GM19438 (cell line): ENCODE results near the gene ZBTB8OS.
A peak's percentile ranks its signal among the peaks of the same experiment; 100 is the strongest.
"Not testable (repeated sequence)": the region's sequence is repeated elsewhere in the genome, so short reads cannot be mapped to it uniquely, and the experiment has no call there.

ENCODE experiments used
- ATAC-seq: cut with Tn5 transposase; IDR thresholded peaks from one replicate; pipeline ENCODE4 v1.9.1; 2021; ENCODE audit warnings: low read depth; ENCODE audit not compliant: unreplicated experiment

The ZBTB8OS gene

GRCh38 chr1:32651461-32652073, 1.2 kb upstream of the ZBTB8OS start:
- ATAC-seq: peak; percentile 28

GRCh38 chr1:32650752-32651460, 556 bp upstream of the ZBTB8OS start, which contains the start of gene RBBP4:
Gene RBBP4, plus strand, starts transcription at chr1:32651208. Its CDS starts 99 bp downstream, at chr1:32651307.
- peak; percentile 71 for ATAC-seq

- no peak for ATAC-seq
Measured at GRCh38 chr1:32647308-32648134, 2.8 kb downstream of the ZBTB8OS start.

GRCh38 chr1:32644426-32644825, 5.9 kb downstream of the ZBTB8OS start:
- ATAC-seq: no peak

GRCh38 chr1:32642292-32642827, 8.0 kb downstream of the ZBTB8OS start:
- ATAC-seq: not testable (repeated sequence)

- ATAC-seq: no peak
Measured at GRCh38 chr1:32639489-32640075, 10.8 kb downstream of the ZBTB8OS start.

- no peak for ATAC-seq
Measured at GRCh38 chr1:32636914-32637645, 13.3 kb downstream of the ZBTB8OS start.

- no peak for ATAC-seq
Measured at GRCh38 chr1:32635508-32636277, 14.7 kb downstream of the ZBTB8OS start.

GRCh38 chr1:32632829-32633228, 17.5 kb downstream of the ZBTB8OS start:
- ATAC-seq: no peak

- not testable (repeated sequence) for ATAC-seq
Measured at GRCh38 chr1:32630173-32630572, 20.2 kb downstream of the ZBTB8OS start.

- peak; percentile 73 for ATAC-seq
Measured at GRCh38 chr1:32627596-32628162, 22.7 kb downstream of the ZBTB8OS start.

- ATAC-seq: no peak
Measured at GRCh38 chr1:32626176-32626575, 24.2 kb downstream of the ZBTB8OS start.

GRCh38 chr1:32623775-32624174, 26.6 kb downstream of the ZBTB8OS start:
- no peak for ATAC-seq

- no peak for ATAC-seq
Measured at GRCh38 chr1:32622806-32623681, 27.3 kb downstream of the ZBTB8OS start.

GRCh38 chr1:32622205-32622604, 28.1 kb downstream of the ZBTB8OS start:
- ATAC-seq: no peak

- no peak for ATAC-seq
Measured at GRCh38 chr1:32619701-32620485, 30.5 kb downstream of the ZBTB8OS start.

GRCh38 chr1:32618673-32619221, 31.6 kb downstream of the ZBTB8OS start:
- no peak for ATAC-seq
